ENCODE measurements around the gene SRRM2.
A peak's percentile ranks its signal among the peaks of the same experiment; 100 is the strongest.

The SRRM2 gene

DNA sequence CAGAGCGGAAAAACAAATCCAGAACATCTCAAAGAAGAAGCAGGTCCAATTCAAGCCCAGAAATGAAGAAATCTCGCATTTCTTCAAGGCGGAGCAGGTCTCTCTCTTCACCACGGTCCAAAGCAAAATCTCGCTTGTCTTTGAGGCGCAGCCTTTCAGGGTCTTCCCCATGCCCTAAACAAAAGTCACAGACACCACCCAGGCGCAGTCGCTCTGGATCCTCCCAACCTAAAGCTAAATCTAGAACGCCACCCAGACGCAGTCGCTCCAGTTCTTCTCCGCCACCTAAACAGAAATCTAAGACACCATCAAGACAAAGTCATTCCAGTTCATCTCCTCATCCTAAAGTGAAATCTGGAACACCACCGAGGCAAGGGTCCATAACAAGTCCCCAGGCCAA is 10.3 kb downstream of the SRRM2 start:
- DNase-seq, result no peak
- no peak for ATAC-seq

DNA sequence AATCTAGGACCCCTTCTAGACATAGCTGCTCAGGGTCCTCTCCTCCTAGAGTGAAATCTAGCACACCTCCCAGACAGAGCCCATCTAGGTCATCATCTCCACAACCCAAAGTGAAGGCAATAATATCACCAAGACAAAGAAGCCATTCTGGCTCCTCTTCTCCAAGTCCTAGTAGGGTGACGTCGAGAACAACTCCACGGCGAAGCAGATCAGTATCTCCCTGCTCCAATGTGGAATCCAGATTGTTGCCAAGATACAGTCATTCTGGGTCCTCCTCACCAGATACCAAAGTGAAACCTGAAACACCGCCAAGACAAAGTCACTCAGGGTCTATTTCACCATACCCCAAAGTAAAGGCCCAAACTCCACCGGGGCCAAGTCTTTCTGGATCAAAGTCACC is 10.7 kb downstream of the SRRM2 start:
- no peak for ATAC-seq
- no peak for DNase-seq

DNA sequence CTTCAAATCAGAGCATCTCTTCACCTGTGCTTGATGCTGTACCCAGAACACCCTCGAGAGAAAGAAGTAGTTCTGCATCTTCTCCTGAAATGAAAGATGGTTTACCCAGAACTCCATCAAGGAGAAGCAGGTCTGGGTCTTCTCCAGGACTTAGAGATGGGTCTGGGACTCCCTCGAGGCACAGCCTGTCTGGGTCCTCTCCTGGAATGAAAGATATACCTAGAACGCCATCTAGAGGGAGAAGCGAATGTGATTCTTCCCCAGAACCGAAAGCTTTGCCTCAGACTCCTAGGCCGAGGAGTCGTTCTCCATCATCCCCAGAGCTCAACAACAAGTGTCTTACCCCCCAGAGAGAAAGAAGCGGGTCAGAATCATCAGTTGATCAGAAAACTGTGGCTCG is 12.3 kb downstream of the SRRM2 start:
- ATAC-seq (no peak), DNase-seq (no peak)

- ATAC-seq, result no peak
- DNase-seq, result no peak
Observed at GRCh38 chr16:2765462-2766404, 13.3 kb downstream of the SRRM2 start.

- DNase-seq, result no peak
- no peak for ATAC-seq
Observed at GRCh38 chr16:2766430-2767139, 14.1 kb downstream of the SRRM2 start.

- DNase-seq, result no peak
- no peak for ATAC-seq
Observed at GRCh38 chr16:2767140-2767731, 14.8 kb downstream of the SRRM2 start.

DNA sequence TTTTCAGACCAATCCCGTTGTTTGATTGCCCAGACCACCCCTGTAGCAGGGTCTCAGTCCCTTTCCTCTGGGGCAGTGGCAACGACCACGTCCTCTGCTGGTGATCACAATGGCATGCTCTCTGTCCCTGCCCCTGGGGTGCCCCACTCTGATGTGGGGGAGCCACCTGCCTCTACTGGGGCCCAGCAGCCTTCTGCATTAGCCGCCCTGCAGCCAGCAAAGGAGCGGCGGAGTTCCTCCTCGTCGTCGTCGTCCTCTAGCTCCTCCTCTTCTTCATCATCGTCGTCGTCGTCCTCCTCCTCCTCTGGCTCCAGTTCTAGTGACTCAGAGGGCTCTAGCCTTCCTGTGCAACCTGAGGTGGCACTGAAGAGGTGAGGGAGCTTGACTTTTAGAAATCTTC is 15.5 kb downstream of the SRRM2 start:
- ATAC-seq (no peak), DNase-seq (no peak)

DNA sequence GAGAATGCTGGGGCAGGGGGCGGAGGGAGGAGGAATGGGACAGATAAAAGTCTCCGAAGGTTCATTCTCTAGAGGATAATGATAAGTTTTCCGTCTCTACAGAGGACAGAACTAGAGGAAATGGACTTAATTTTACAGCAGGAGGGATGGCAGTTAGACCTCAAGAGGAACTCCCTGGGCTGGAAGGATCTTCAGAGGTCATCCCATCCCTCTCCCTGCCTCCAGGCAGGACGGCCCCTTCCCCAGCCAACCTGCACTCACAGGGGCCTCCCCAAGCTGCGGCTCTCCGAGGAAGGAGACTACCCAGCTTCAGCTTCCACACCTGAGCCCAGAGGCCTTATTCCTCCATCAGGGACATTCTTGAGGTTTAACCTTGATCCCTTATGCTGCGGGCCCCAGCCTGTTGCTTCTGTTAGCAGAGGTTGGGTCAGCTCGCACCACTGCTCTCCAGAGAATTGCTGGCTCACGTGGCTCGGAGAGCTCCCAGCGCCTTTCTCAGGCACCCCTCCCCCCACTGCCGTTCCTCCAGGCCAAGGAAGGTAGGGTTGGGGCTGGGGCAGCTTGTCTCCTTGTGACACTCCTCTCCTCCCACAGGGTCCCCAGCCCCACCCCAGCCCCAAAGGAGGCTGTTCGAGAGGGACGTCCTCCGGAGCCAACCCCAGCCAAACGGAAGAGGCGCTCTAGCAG is 16.1 kb downstream of the SRRM2 start:
- DNase-seq, result no peak
- ATAC-seq, result peak; percentile 2

- DNase-seq (no peak), ATAC-seq (no peak)
Observed at GRCh38 chr16:2769100-2769529, 16.7 kb downstream of the SRRM2 start.

DNA sequence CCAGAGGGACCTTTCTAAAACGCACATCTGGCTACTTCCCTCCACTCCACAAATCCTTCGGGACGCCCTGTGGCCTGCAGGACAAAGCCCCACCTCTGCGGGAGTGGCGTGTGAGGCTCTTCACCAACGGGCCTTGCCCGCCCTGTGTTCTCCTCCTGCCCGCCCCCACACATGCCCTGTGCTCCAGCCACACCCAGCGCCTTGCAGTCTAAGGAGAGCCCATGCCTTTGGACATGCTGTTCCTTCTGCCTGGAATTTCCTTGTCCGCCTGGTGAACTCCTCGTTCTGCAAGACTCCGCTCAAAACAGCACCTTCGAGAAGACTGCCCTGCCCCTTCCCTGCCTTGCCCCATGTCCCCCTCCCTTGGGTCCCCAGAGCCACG is 17.2 kb downstream of the SRRM2 start:
- ATAC-seq (no peak), DNase-seq (no peak)

DNA sequence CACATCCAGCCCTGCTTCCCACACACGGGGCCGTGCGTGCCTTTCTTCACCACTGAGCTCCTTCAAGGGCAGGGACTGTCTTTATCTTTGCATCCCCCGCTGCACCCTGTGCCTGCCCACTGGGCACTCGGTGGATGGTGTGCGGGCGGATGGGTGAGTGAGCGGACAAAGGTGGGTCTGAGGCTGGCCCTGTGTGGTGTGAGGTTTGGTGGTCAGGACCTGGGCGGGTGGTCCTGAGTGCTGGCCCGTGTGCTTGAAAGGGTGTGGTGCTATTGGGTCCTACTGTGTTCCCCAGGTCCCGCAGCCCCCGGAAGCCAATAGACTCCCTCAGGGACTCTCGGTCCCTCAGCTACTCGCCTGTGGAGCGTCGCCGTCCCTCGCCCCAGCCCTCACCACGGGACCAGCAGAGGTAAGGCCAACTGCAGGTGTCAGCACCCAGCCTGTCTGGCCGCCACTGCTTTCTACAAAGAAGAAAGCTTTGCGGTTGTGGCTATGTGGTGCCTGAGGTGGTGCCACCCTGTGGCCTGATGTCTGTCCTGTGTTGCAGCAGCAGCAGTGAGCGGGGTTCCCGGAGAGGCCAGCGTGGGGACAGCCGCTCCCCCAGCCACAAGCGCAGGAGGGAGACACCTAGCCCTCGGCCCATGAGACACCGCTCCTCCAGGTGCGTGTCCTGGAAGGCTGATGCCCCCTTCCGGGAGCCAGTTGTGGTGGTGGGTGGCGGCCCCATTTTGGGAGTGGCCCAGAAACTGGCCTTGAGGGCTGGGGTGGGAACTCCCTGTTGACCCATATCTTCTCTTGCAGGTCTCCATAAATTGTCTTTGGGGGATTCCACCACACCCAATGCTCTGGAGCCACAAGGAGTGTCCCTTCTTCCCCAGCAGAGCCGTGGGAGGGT is 17.9 kb downstream of the SRRM2 start:
- DNase-seq, result no peak
- ATAC-seq, result peak; percentile 15

GRCh38 chr16:2771496-2772402 is 19.3 kb downstream of the SRRM2 start:
- ATAC-seq (no peak), DNase-seq (no peak)

DNA sequence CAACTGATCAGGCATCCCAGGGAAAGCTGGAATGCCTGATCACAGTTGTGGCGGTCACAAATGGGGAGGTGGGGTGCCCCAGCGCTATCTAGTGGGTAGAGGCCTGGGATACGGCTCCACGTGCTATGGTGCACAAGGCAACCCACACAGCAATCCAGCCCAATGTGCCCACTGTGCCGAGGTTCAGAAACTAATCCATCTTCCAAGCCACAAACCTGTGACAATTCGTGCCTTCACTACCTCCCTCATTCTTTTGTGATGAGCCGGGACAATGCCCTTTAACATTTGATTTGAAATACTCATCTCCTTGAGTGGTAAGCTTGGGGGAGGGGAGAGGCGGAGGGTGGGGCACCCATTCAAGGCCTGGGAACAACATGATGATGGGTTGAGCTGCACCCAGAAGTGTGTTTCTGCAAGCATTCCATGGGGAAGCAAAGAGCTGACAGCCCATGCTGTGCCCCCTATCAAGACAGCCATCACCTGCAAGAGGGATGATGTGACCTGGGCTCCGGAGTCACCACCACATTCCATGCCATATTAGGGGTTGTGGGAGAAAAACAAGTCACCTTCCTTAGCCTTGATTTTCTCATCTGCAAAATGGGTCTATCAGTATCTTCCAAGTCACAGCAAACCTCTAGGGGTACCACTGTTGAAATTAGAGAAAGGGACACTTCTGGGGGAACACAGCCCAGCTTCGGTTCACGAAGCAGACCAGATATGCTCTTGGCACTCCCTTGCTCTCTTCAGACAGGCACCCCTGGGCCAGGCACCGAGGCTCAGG is 20.9 kb downstream of the SRRM2 start:
- DNase-seq (no peak), ATAC-seq (no peak)

GRCh38 chr16:2774161-2774891 is 21.9 kb downstream of the SRRM2 start:
- ATAC-seq (no peak), DNase-seq (no peak)

- no peak for DNase-seq
- ATAC-seq, result no peak
Observed at GRCh38 chr16:2775131-2775716, 22.8 kb downstream of the SRRM2 start.

- DNase-seq, result no peak
- no peak for ATAC-seq
Observed at GRCh38 chr16:2775765-2776499, 23.5 kb downstream of the SRRM2 start.

- DNase-seq (peak; percentile 52), ATAC-seq (peak; percentile 28)
Observed at GRCh38 chr16:2776500-2777139, 24.2 kb downstream of the SRRM2 start.
